K562 treated with DMSO at 1 percent for 12 hours (cell line): Measurements from ENCODE around the gene IFT43. TPM values are rescaled to one million over a fixed set of nuclear protein-coding genes. Genes with fewer than 3 reads are reported as not detected.

ENCODE experiments used
- total RNA-seq: library from RNA; unstranded; fragments of 300-600 nt; gene quantifications from 2 replicates; pipeline ENCODE4 v1.2.3, GENCODE V29; 2022; ENCODE audit not compliant: insufficient read depth

The IFT43 gene
- 10.7 and 16.8 TPM in 2 replicates for total RNA-seq

GRCh38 chr14:75985618-75986438, at the start of gene IFT43:
Gene IFT43, plus strand, starts transcription at chr14:75985763. Its CDS starts 24 bp downstream, at chr14:75985787.

DNA sequence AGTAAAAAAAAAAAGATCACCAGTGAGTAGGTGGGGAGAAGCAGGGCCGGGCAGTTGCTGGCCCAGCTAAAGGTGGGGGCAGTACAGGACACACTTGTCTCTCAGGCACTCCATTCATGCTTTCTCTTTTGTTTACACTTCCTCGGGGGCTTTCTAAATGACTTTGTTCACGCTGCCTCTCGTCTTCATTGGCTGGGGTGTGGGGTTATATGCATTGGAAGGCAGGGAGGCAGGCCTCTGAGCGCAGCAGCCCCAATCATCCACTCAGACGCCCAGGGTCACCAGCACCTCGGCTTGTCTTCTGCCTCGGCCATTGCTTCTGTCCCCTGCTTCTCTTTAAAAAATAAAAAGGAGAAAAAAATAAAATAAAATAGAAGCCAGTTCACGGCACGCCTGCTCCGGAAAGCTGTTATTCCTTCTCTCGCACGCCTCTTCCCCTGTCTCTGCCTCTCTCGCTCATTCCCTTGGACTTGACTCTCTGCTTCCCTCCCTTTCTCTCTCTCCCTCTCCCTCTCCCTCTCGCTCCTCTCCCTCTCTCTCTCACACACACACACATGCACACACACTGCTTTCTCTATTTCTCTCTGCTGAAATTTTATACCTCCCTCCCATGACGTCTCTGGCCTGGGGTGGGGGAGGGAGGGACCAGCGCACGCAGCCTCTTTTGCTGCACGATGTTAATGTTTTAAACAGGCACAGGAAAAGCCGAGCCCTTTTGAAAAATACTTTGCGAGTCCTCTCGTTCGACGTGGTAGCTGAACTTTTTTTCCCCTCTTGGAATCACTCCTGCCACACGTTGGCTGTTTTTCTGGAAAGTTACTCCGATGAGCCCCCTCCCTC, 3.9 kb upstream of the IFT43 start, which contains the start of gene TGFB3:
Gene TGFB3 (minus strand): TSS at position 570 of the 840 bp plus-strand sequence. CDS start 1,102 bp downstream, outside the sequence.

Other genes with a start within 250 kb of the IFT43 start
- 0.42 and 1.4 TPM in 2 replicates for gene TGFB3, start 3.8 kb upstream of the IFT43 start, total RNA-seq
- gene GPATCH2L, start 166.2 kb downstream of the IFT43 start, total RNA-seq: 10.2 and 17.7 TPM in 2 replicates